HepG2 (cell line): ENCODE results near the gene RCBTB2.

Experiments used
- EP300 ChIP-seq, 3 experiments: sonication (generic) in 1 of 3; formaldehyde crosslinking in 1 of 3; IDR thresholded peaks; 2 replicates each; pipeline versions ENCODE4 v1.5.1 to v1.6.1; 2011 to 2020; ENCODE audit warnings: low read depth in 2 of 3, low read length in 2 of 3, borderline replicate concordance in 1 of 3, improper control_type of control experiment in 1 of 3, mild to moderate bottlenecking in 1 of 3, missing genetic modification reagents in 1 of 3, moderate library complexity in 1 of 3
- ETV6 ChIP-seq: sonication (generic); formaldehyde crosslinking; conservative IDR thresholded peaks from 2 replicates; pipeline ENCODE4 v1.4.0; 2020; ENCODE audit warnings: missing genetic modification reagents
- RAD21 ChIP-seq: fragments of 450-650 bp; formaldehyde crosslinking; IDR thresholded peaks from 2 replicates; pipeline ENCODE4 v1.5.0; 2020; ENCODE audit warnings: mild to moderate bottlenecking
- TF ChIP-seq, protein P1 (sequence below): sonication (generic); formaldehyde crosslinking; IDR thresholded peaks from 2 replicates; pipeline ENCODE4 v1.5.1; 2020; ENCODE audit warnings: mild to moderate bottlenecking, moderate library complexity, missing genetic modification reagents
- TF ChIP-seq, protein P2 (sequence below): sonication (generic); formaldehyde crosslinking; IDR thresholded peaks from 2 replicates; pipeline ENCODE4 v1.5.0; 2020; ENCODE audit warnings: mild to moderate bottlenecking, missing genetic modification reagents, moderate library complexity

DNA sequence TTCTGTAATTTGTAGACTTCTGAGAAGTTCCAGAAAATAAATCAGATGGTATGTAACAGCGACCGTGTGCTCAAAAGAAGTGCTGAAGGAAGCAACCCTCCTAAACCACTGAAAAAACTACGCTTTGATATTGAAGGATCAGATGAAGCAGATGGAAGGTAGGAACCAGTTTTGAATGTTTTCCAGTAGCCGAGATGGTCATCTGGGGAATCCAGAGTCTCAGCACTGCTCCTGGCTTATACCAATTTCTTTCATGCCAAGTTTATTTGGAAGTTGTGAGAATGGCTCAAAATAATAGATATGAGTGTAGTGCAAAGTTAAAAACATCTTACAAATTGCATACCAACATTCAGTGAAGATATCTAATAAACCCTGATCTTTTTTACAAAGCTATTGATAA is 56.2 kb downstream of the RCBTB2 start:
- no peak for TF ChIP-seq RAD21 (CRISPR knock-in tag)
- TF ChIP-seq, protein P1, sequence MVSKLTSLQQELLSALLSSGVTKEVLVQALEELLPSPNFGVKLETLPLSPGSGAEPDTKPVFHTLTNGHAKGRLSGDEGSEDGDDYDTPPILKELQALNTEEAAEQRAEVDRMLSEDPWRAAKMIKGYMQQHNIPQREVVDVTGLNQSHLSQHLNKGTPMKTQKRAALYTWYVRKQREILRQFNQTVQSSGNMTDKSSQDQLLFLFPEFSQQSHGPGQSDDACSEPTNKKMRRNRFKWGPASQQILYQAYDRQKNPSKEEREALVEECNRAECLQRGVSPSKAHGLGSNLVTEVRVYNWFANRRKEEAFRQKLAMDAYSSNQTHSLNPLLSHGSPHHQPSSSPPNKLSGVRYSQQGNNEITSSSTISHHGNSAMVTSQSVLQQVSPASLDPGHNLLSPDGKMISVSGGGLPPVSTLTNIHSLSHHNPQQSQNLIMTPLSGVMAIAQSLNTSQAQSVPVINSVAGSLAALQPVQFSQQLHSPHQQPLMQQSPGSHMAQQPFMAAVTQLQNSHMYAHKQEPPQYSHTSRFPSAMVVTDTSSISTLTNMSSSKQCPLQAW (CRISPR knock-in tag): no peak
- TF ChIP-seq, protein P2, sequence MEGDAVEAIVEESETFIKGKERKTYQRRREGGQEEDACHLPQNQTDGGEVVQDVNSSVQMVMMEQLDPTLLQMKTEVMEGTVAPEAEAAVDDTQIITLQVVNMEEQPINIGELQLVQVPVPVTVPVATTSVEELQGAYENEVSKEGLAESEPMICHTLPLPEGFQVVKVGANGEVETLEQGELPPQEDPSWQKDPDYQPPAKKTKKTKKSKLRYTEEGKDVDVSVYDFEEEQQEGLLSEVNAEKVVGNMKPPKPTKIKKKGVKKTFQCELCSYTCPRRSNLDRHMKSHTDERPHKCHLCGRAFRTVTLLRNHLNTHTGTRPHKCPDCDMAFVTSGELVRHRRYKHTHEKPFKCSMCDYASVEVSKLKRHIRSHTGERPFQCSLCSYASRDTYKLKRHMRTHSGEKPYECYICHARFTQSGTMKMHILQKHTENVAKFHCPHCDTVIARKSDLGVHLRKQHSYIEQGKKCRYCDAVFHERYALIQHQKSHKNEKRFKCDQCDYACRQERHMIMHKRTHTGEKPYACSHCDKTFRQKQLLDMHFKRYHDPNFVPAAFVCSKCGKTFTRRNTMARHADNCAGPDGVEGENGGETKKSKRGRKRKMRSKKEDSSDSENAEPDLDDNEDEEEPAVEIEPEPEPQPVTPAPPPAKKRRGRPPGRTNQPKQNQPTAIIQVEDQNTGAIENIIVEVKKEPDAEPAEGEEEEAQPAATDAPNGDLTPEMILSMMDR (CRISPR knock-in tag): no peak
- no peak for TF ChIP-seq EP300 (IDR thresholded peaks at IDR 0.05; ENCODE audit: low read depth in 2 of 2, low read length in 2 of 2)
- TF ChIP-seq EP300 (CRISPR knock-in tag; IDR thresholded peaks at IDR 0.05; ENCODE audit: borderline replicate concordance): no peak
- no peak for TF ChIP-seq ETV6 (CRISPR knock-in tag)
